Progenitor cell of endocrine pancreas (in vitro differentiated cells): ENCODE data around the gene NLN. TPM values are rescaled to one million over a fixed set of nuclear protein-coding genes. Genes with fewer than 3 reads are reported as not detected.
"Not testable (repeated sequence)": the region's sequence is repeated elsewhere in the genome, so short reads cannot be mapped to it uniquely, and the experiment has no call there.

Experiments
- DNase-seq: peaks from one replicate; pipeline ENCODE4 v3.0.0; 2021; ENCODE audit warnings: low spot score; ENCODE audit not compliant: unreplicated experiment
- H3K27ac Mint-ChIP-seq: 2 replicates; pipeline ENCODE4 v1.8.0; 2021; ENCODE audit warnings: mild to moderate bottlenecking, moderate library complexity, mixed read lengths
- H3K27me3 Mint-ChIP-seq: 2 replicates; pipeline ENCODE4 v1.8.0; 2021; ENCODE audit warnings: mixed read lengths
- H3K36me3 Mint-ChIP-seq: 2 replicates; pipeline ENCODE4 v1.8.0; 2022; ENCODE audit warnings: mixed read lengths; ENCODE audit not compliant: insufficient read depth
- H3K4me1 Mint-ChIP-seq: 2 replicates; pipeline ENCODE4 v1.8.0; 2021; ENCODE audit warnings: low read depth, mixed read lengths
- H3K4me3 Mint-ChIP-seq: 2 replicates; pipeline ENCODE4 v1.8.0; 2021; ENCODE audit warnings: low read depth, mild to moderate bottlenecking, moderate library complexity, mixed read lengths
- H3K9me3 Mint-ChIP-seq: 2 replicates; pipeline ENCODE4 v1.8.0; 2021; ENCODE audit warnings: low read depth, mixed read lengths
- total RNA-seq: library from RNA; stranded (reverse); gene quantifications from 2 replicates; pipeline ENCODE4 v1.2.1, GENCODE V29; 2021
- TF ChIP-seq, protein P1 (sequence below): fragments of 200-600 bp; sonication (generic); IDR thresholded peaks from one replicate; pipeline ENCODE4 v1.5.0; 2021; ENCODE audit warnings: antibody characterized with exemption, mild to moderate bottlenecking; ENCODE audit not compliant: unreplicated experiment

Gene NLN
- total RNA-seq, 1 donor from 2014 or later = 65.1 TPM

DNA sequence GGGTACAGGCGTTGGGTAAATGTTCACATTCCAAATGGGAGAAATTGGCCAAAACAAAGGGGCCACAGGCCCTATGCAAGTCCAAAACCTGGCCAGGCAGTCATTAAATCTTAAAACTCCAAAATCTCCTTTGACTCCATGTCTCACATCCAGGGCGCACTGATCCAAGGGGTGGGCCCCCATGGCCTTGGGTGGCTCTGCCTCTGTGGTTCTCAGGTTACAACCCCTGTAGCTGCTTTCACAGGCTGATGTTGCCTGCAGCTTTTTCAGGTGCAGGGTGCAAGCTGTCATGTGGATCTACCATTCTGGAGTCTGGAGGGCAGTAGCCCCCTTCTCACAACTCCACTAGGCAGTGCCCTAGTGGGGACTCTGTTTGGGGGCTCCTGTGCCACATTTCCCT is 44.8 kb downstream of the NLN start:
- no peak for DNase-seq
- Mint-ChIP-seq H3K4me3 (no peak overlapping the region), H3K9me3 (no peaks in the 10 kb centered on the region), H3K27ac (no peak overlapping the region), H3K4me1 (no peaks in the 10 kb centered on the region), H3K36me3 (peaks cover 29% of the 10 kb centered on the region), H3K27me3 (no peaks in the 10 kb centered on the region)
- TF ChIP-seq, protein P1, sequence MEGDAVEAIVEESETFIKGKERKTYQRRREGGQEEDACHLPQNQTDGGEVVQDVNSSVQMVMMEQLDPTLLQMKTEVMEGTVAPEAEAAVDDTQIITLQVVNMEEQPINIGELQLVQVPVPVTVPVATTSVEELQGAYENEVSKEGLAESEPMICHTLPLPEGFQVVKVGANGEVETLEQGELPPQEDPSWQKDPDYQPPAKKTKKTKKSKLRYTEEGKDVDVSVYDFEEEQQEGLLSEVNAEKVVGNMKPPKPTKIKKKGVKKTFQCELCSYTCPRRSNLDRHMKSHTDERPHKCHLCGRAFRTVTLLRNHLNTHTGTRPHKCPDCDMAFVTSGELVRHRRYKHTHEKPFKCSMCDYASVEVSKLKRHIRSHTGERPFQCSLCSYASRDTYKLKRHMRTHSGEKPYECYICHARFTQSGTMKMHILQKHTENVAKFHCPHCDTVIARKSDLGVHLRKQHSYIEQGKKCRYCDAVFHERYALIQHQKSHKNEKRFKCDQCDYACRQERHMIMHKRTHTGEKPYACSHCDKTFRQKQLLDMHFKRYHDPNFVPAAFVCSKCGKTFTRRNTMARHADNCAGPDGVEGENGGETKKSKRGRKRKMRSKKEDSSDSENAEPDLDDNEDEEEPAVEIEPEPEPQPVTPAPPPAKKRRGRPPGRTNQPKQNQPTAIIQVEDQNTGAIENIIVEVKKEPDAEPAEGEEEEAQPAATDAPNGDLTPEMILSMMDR = no peak

- DNase-seq = no peak
- Mint-ChIP-seq H3K36me3 (peaks cover 32% of the 10 kb centered on the region), H3K27ac (no peak overlapping the region), H3K9me3 (no peaks in the 10 kb centered on the region), H3K27me3 (no peaks in the 10 kb centered on the region), H3K4me3 (no peak overlapping the region), H3K4me1 (no peaks in the 10 kb centered on the region)
- TF ChIP-seq, protein P1 = no peak
These were observed 45.6 kb downstream of the NLN start for GRCh38 chr5:65767565-65767964.

GRCh38 chr5:65768723-65769346 is 46.8 kb downstream of the NLN start:
- no peaks in the 10 kb centered on the region for H3K27me3 Mint-ChIP-seq
- TF ChIP-seq, protein P1 = no peak
- no peak for DNase-seq
- H3K27ac Mint-ChIP-seq = no peak overlapping the region
- no peaks in the 10 kb centered on the region for H3K4me1 Mint-ChIP-seq
- H3K9me3 Mint-ChIP-seq = no peaks in the 10 kb centered on the region
- H3K36me3 Mint-ChIP-seq = peaks cover 29% of the 10 kb centered on the region
- no peak overlapping the region for H3K4me3 Mint-ChIP-seq

DNA sequence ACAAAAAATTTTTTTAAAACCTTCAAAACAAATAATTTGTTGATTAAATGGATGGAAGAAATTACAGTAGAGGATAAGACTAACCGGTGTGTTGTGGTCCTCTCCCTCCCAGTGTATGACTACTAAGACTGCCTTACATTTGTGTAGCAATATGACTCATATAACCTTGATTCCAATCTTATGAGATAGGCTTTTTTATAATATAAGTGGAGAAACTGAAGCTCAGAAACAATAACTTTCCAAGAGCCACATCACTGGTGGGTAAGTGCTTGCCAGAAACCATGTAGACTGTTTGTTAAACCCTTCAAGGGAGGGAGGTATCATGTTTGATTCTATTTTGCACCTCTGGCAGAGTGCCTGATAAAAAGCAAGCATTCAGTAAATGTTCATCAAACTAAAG is 47.5 kb downstream of the NLN start:
- no peaks in the 10 kb centered on the region for H3K27me3 Mint-ChIP-seq
- H3K4me1 Mint-ChIP-seq = no peaks in the 10 kb centered on the region
- H3K9me3 Mint-ChIP-seq = no peaks in the 10 kb centered on the region
- no peak overlapping the region for H3K4me3 Mint-ChIP-seq
- DNase-seq = no peak
- no peak overlapping the region for H3K27ac Mint-ChIP-seq
- TF ChIP-seq, protein P1 = no peak
- H3K36me3 Mint-ChIP-seq = peaks cover 27% of the 10 kb centered on the region

DNA sequence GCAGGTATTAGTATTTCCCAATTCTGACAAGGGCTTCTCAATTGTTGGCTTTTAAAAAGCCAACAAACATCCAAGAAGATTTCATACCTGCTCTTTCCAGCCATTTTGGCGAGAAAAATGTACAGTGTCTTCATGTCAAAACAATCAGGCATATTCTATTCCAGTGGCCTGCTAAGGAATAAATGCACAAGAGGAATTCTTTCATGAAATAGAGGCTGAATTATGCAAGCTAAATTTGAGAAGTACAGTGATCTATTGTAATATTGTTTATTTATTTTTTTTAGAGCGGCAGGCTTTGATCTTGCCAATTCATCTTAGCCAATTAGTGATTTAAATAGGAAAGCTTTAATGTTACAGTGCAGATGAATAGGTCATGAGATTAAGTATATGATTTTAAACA is 49.3 kb downstream of the NLN start:
- H3K27me3 Mint-ChIP-seq = no peaks in the 10 kb centered on the region
- no peaks in the 10 kb centered on the region for H3K4me1 Mint-ChIP-seq
- H3K9me3 Mint-ChIP-seq = no peaks in the 10 kb centered on the region
- H3K4me3 Mint-ChIP-seq = no peak overlapping the region
- TF ChIP-seq, protein P1 = no peak
- H3K36me3 Mint-ChIP-seq = peaks cover 21% of the 10 kb centered on the region
- DNase-seq = no peak
- H3K27ac Mint-ChIP-seq = no peak overlapping the region

- not testable (repeated sequence) for H3K4me1 Mint-ChIP-seq, H3K27me3 Mint-ChIP-seq, H3K9me3 Mint-ChIP-seq, H3K27ac Mint-ChIP-seq, DNase-seq, H3K4me3 Mint-ChIP-seq
- peaks cover 11% of the 10 kb centered on the region for H3K36me3 Mint-ChIP-seq
These were observed 51.0 kb downstream of the NLN start for GRCh38 chr5:65772963-65773362.
